Lower leg skin (tissue), 3 donors: ENCODE measurements around the gene PRR7.
"Not testable (repeated sequence)": the region's sequence is repeated elsewhere in the genome, so short reads cannot be mapped to it uniquely, and the experiment has no call there.

Source experiments
- POLR2A ChIP-seq, 2 donors: fragments of 450-650 bp; IDR thresholded peaks; one replicate each; pipeline ENCODE4 v1.6.1; 2016 to 2017; ENCODE audit warnings: antibody characterized with exemption in 2 of 2, mild to moderate bottlenecking in 1 of 2, moderate library complexity in 1 of 2
- TF ChIP-seq, protein P1 (sequence below), 3 donors: fragments of 450-650 bp; IDR thresholded peaks; one replicate each; pipeline ENCODE4 v1.5.1; 2016; ENCODE audit warnings: antibody characterized with exemption in 3 of 3, mild to moderate bottlenecking in 3 of 3, moderate library complexity in 2 of 3

DNA sequence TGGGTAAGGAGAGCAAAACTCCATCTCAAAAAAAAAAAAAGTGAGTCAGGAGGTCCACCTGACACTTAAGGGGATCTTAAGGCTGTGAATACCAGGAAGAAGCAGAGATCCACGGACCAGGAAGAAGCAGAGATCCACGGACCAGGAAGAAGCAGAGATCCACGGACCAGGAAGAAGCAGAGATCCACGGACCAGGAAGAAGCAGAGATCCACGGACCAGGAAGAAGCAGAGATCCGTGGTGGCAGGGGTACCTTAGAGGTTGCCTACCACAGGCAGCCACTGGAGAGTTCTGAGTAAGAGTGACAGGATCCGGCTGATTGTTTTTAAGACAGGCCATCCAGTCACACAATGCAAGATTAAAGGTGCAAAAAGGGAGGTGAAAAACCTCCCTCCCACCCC is 26.1 kb upstream of the PRR7 start:
- not testable (repeated sequence) for TF ChIP-seq POLR2A (IDR thresholded peaks at IDR 0.05)
- TF ChIP-seq, protein P1, sequence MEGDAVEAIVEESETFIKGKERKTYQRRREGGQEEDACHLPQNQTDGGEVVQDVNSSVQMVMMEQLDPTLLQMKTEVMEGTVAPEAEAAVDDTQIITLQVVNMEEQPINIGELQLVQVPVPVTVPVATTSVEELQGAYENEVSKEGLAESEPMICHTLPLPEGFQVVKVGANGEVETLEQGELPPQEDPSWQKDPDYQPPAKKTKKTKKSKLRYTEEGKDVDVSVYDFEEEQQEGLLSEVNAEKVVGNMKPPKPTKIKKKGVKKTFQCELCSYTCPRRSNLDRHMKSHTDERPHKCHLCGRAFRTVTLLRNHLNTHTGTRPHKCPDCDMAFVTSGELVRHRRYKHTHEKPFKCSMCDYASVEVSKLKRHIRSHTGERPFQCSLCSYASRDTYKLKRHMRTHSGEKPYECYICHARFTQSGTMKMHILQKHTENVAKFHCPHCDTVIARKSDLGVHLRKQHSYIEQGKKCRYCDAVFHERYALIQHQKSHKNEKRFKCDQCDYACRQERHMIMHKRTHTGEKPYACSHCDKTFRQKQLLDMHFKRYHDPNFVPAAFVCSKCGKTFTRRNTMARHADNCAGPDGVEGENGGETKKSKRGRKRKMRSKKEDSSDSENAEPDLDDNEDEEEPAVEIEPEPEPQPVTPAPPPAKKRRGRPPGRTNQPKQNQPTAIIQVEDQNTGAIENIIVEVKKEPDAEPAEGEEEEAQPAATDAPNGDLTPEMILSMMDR (IDR thresholded peaks at IDR 0.05), result not testable (repeated sequence)
